Activated naive CD8-positive, alpha-beta T cell treated with anti-CD3 and anti-CD28 coated beads, Interleukin-2, amount 10 ng/mL, durations not matched to agents 7 days and 5 days (primary cell): ENCODE results near the gene CD109. TPM values are rescaled to one million over a fixed set of nuclear protein-coding genes. Genes with fewer than 3 reads are reported as not detected.

Experiments
- total RNA-seq, 2 experiments: library from RNA; stranded (reverse); gene quantifications; one replicate each; pipeline ENCODE4 v1.2.3, GENCODE V29; 2021

Gene CD109
- total RNA-seq, 2 experiments from 2014 or later, result 1.6 to 1.8 TPM

Other genes with a start within 250 kb of the CD109 start
- 10 to 100 TPM; 25.9 to 26.6 TPM for gene CGAS, start 243.9 kb upstream of the CD109 start, total RNA-seq
- gene MTO1, start 234.5 kb upstream of the CD109 start, total RNA-seq, result 10 to 100 TPM; 65.4 to 70.4 TPM
- 1,000 to 10,000 TPM; 8,804 to 9,235 TPM for gene EEF1A1, start 175.2 kb upstream of the CD109 start, total RNA-seq
- 1 to 10 TPM; 9.2 to 9.3 TPM for gene SLC17A5, start 42.2 kb upstream of the CD109 start, total RNA-seq